HepG2 (cell line): ENCODE data around the gene JPT1. TPM values are rescaled to one million over a fixed set of nuclear protein-coding genes. Genes with fewer than 3 reads are reported as not detected.

Source experiments
- ATAC-seq: fragments of 200-7000 bp; cut with Tn5 transposase; 3 replicates; pipeline ENCODE4 v1.9.1; 2020; ENCODE audit warnings: mild to moderate bottlenecking, moderate library complexity
- BruUV-seq: library from RNA; stranded (reverse); fragments of 400-500 nt; replicated peaks from 2 replicates; lab custom pipeline; 2021; lab: Mats Ljungman, UMichigan
- CTCF ChIA-PET: fragments of 300-600 bp; formaldehyde crosslinking; extraction: SDS; loops from one replicate; lab custom pipeline; 2021; ENCODE audit warnings: low total read pairs, inconsistent platforms, low intra/inter-chr PET ratio; lab: Yijun Ruan, JAX
- POLR2A ChIA-PET: fragments of 350-600 bp; sonication (Branson Sonifier 250); formaldehyde crosslinking; loops from one replicate; lab custom pipeline; 2020; ENCODE audit warnings: antibody characterized with exemption, inconsistent platforms; lab: Yijun Ruan, JAX
- DNase-seq: peaks from one replicate; pipeline ENCODE4 v3.0.0-alpha.2; 2015; ENCODE audit warnings: low spot score
- FAIRE-seq: peaks from 3 replicates; lab custom pipeline; 2011; peaks lifted over from hg19 to GRCh38; lab: Jason Lieb, UNC
- H2AFZ ChIP-seq: one replicate; pipeline ENCODE4 v1.6.1; 2011; ENCODE audit warnings: low read length, inconsistent platforms
- H3K27ac ChIP-seq: fragments of 300-600 bp; 3 replicates; pipeline ENCODE4 v1.8.0; 2011; ENCODE audit warnings: mixed run types, mild to moderate bottlenecking, mixed read lengths, low read length, inconsistent platforms; ENCODE audit not compliant: insufficient read depth; ENCODE audit errors: extremely low read length
- H3K27me3 ChIP-seq, 2 experiments: fragments of 200-600 bp in 1 of 2; 2 replicates in 1 of 2; 3 replicates in 1 of 2; pipeline versions ENCODE4 v1.6.0 to v1.8.0; 2011; ENCODE audit warnings: low read length in 2 of 2, mild to moderate bottlenecking in 2 of 2, moderate library complexity in 2 of 2, inconsistent platforms in 1 of 2; ENCODE audit not compliant: insufficient read depth in 2 of 2, control insufficient read depth in 1 of 2
- H3K36me3 ChIP-seq, 2 experiments: fragments of 200-600 bp in 1 of 2; replicated peaks in 1 of 2; 2 replicates in 1 of 2; 3 replicates in 1 of 2; pipeline versions ENCODE4 v1.5.1 to v1.8.0; 2011; ENCODE audit warnings: low read length in 2 of 2, inconsistent platforms in 1 of 2; ENCODE audit not compliant: insufficient read depth in 2 of 2, control insufficient read depth in 1 of 2
- H3K4me1 ChIP-seq: 2 replicates; pipeline ENCODE4 v1.5.1; 2012; ENCODE audit warnings: low read length, inconsistent platforms; ENCODE audit not compliant: insufficient read depth
- H3K4me2 ChIP-seq: 2 replicates; pipeline ENCODE4 v1.6.0; 2011; ENCODE audit warnings: low read depth, low read length, inconsistent platforms
- H3K4me3 ChIP-seq, 3 experiments: fragments of 200-600 bp in 1 of 3; sonication (generic), shearing (Covaris generic) in 1 of 3; replicated peaks in 1 of 3; 2 replicates each; pipeline ENCODE4 v1.5.1; 2011 to 2016; ENCODE audit warnings: low read length in 3 of 3, inconsistent platforms in 2 of 3, low read depth in 2 of 3, mild to moderate bottlenecking in 2 of 3, control low read depth in 1 of 3, mixed read lengths in 1 of 3; ENCODE audit not compliant: insufficient read depth in 1 of 3
- H3K79me2 ChIP-seq: one replicate; pipeline ENCODE4 v1.6.1; 2011; ENCODE audit warnings: low read length, inconsistent platforms; ENCODE audit not compliant: insufficient read depth
- H3K9ac ChIP-seq: 2 replicates; pipeline ENCODE4 v1.6.0; 2011; ENCODE audit warnings: mild to moderate bottlenecking, low read depth, low read length, inconsistent platforms; ENCODE audit not compliant: insufficient read depth
- H3K9me3 ChIP-seq: 2 replicates; pipeline ENCODE4 v1.5.1; 2012; ENCODE audit warnings: mild to moderate bottlenecking, low read length
- H4K20me1 ChIP-seq: 2 replicates; pipeline ENCODE4 v1.6.0; 2011; ENCODE audit warnings: inconsistent platforms, mild to moderate bottlenecking, low read length, moderate library complexity; ENCODE audit not compliant: insufficient read depth
- ATM ChIP-seq: fragments of 450-650 bp; IDR thresholded peaks from 2 replicates; pipeline ENCODE4 v1.7.1; 2017; ENCODE audit warnings: mild to moderate bottlenecking, borderline replicate concordance
- HNRNPLL ChIP-seq: fragments of 200-400 bp; formaldehyde crosslinking; IDR thresholded peaks from 2 replicates; pipeline ENCODE4 v1.6.1; 2017; ENCODE audit warnings: mild to moderate bottlenecking, low read depth, low read length; ENCODE audit not compliant: poor library complexity, severe bottlenecking
- HOXA7 ChIP-seq: sonication (generic); formaldehyde crosslinking; IDR thresholded peaks from 2 replicates; pipeline ENCODE4 v1.8.1; 2022; ENCODE audit warnings: mild to moderate bottlenecking, missing genetic modification reagents, moderate library complexity
- ZFY ChIP-seq: sonication (generic); formaldehyde crosslinking; IDR thresholded peaks from 2 replicates; pipeline ENCODE4 v1.4.0; 2020; ENCODE audit warnings: missing genetic modification reagents
- ZMAT3 ChIP-seq: sonication (generic); formaldehyde crosslinking; conservative IDR thresholded peaks from 2 replicates; pipeline ENCODE4 v1.7.0; 2021; ENCODE audit warnings: missing genetic modification reagents
- ZNF343 ChIP-seq: sonication (generic); formaldehyde crosslinking; IDR thresholded peaks from 2 replicates; pipeline ENCODE4 v1.4.0; 2020; ENCODE audit warnings: mild to moderate bottlenecking, missing genetic modification reagents
- WGBS: methylation state at CpG from one replicate; pipeline ENCODE4 v1.1.6; 2017; ENCODE audit warnings: low lambda C conversion rate; 5-methylcytosine and 5-hydroxymethylcytosine counted together
- in situ Hi-C: cut with HindIII; loops from 2 replicates; pipeline ENCODE4 v1.10.0; 2017; ENCODE audit warnings: low pct_unique_long_range_greater_than_20kb; ENCODE audit not compliant: extremely low pct_ligation_motif_present
- intact Hi-C: fragments of 100-400 bp; cut with micrococcal nuclease; formaldehyde crosslinking; loops from one replicate; pipeline ENCODE4 v1.10.0; 2022; ENCODE audit not compliant: unreplicated experiment
- polyA plus RNA-seq, 8 experiments: library from polyadenylated mRNA; depleted of rRNA in 3 of 8; stranded (reverse) in 7 of 8; unstranded in 1 of 8; fragments of >200 nt; fragmentation: Illumina TruSeq in 4 of 8; extraction: Trizol in 4 of 8; gene quantifications; 2 replicates each; pipeline versions ENCODE4 v1.2.1 to v1.2.3, GENCODE V29; 2011 to 2016; ENCODE audit warnings: low read depth in 4 of 8, missing spikeins in 1 of 8, mixed read lengths in 1 of 8; ENCODE audit not compliant: insufficient read depth in 1 of 8
- total RNA-seq, 5 experiments: library from RNA; depleted of rRNA; stranded (reverse); fragments of >200 nt; fragmentation: Illumina TruSeq; extraction: Trizol; gene quantifications; 2 replicates each; pipeline ENCODE4 v1.2.3, GENCODE V29; 2016; ENCODE audit warnings: low read depth in 1 of 5
- TF ChIP-seq, protein P1 (sequence below): sonication (generic); formaldehyde crosslinking; IDR thresholded peaks from 2 replicates; pipeline ENCODE4 v1.8.0; 2022; ENCODE audit warnings: missing genetic modification reagents, mild to moderate bottlenecking, borderline replicate concordance
- TF ChIP-seq, protein P2 (sequence below): sonication (generic); formaldehyde crosslinking; IDR thresholded peaks from 2 replicates; pipeline ENCODE4 v1.4.0; 2020; ENCODE audit warnings: low read depth, missing genetic modification reagents
- TF ChIP-seq, protein P3 (sequence below): sonication (generic); formaldehyde crosslinking; IDR thresholded peaks from 2 replicates; pipeline ENCODE4 v1.8.0; 2022; ENCODE audit warnings: low read depth, missing genetic modification reagents
- TF ChIP-seq, protein P4 (sequence below): sonication (generic); formaldehyde crosslinking; IDR thresholded peaks from 2 replicates; pipeline ENCODE4 v1.5.0; 2020; ENCODE audit warnings: mild to moderate bottlenecking, missing genetic modification reagents, moderate library complexity

Gene JPT1
- total and polyA plus RNA-seq, 2 of the 13 experiments (the other 11 are each of a cell fraction or from before 2014, with no cell fraction given): 43.3 to 256 TPM

DNA sequence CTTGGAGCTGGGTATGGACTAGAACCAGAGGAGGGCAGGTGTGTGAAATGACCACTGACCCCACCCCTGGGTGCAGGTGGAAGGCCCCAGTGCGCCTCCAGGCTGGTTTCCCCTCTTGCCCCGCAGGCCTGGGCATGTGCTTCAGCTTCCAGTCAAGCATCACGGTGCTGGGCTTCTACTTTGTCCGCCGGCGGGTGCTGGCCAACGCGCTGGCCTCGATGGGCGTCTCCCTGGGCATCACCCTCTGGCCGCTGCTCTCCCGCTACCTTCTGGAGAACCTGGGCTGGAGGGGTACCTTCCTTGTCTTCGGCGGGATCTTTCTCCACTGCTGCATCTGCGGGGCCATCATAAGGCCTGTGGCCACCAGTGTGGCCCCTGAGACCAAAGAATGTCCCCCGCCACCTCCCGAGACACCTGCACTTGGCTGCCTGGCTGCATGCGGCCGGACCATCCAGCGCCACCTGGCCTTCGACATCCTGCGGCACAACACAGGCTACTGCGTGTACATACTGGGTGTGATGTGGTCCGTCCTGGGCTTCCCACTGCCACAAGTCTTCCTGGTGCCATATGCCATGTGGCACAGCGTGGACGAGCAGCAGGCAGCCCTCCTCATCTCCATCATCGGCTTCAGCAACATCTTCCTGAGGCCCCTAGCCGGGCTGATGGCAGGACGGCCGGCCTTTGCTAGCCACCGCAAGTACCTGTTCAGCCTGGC is 54.3 kb downstream of the JPT1 start:
- no peak overlapping the region for H3K9ac ChIP-seq
- H4K20me1 ChIP-seq: no peaks in the 10 kb centered on the region
- peaks cover 22% of the 10 kb centered on the region for H3K4me1 ChIP-seq
- no peak for DNase-seq
- 88% methylated on average over 31 of the region's 31 CpGs for WGBS
- no peaks in the 10 kb centered on the region for H3K36me3 ChIP-seq
- no peaks in the 10 kb centered on the region for H3K9me3 ChIP-seq
- in situ Hi-C loops (no loop called here), intact Hi-C loops (no loop called here)
- H3K79me2 ChIP-seq: no peaks in the 10 kb centered on the region
- TF ChIP-seq, protein P1, sequence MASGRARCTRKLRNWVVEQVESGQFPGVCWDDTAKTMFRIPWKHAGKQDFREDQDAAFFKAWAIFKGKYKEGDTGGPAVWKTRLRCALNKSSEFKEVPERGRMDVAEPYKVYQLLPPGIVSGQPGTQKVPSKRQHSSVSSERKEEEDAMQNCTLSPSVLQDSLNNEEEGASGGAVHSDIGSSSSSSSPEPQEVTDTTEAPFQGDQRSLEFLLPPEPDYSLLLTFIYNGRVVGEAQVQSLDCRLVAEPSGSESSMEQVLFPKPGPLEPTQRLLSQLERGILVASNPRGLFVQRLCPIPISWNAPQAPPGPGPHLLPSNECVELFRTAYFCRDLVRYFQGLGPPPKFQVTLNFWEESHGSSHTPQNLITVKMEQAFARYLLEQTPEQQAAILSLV: no peak
- no peak for TF ChIP-seq ZNF343 (CRISPR knock-in tag)
- TF ChIP-seq ATM: no peak
- TF ChIP-seq HNRNPLL: no peak
- TF ChIP-seq, protein P2, sequence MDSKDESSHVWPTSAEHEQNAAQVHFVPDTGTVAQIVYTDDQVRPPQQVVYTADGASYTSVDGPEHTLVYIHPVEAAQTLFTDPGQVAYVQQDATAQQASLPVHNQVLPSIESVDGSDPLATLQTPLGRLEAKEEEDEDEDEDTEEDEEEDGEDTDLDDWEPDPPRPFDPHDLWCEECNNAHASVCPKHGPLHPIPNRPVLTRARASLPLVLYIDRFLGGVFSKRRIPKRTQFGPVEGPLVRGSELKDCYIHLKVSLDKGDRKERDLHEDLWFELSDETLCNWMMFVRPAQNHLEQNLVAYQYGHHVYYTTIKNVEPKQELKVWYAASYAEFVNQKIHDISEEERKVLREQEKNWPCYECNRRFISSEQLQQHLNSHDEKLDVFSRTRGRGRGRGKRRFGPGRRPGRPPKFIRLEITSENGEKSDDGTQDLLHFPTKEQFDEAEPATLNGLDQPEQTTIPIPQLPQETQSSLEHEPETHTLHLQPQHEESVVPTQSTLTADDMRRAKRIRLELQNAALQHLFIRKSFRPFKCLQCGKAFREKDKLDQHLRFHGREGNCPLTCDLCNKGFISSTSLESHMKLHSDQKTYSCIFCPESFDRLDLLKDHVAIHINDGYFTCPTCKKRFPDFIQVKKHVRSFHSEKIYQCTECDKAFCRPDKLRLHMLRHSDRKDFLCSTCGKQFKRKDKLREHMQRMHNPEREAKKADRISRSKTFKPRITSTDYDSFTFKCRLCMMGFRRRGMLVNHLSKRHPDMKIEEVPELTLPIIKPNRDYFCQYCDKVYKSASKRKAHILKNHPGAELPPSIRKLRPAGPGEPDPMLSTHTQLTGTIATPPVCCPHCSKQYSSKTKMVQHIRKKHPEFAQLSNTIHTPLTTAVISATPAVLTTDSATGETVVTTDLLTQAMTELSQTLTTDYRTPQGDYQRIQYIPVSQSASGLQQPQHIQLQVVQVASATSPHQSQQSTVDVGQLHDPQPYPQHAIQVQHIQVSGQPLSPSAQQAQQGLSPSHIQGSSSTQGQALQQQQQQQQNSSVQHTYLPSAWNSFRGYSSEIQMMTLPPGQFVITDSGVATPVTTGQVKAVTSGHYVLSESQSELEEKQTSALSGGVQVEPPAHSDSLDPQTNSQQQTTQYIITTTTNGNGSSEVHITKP (CRISPR knock-in tag): no peak
- TF ChIP-seq, protein P3, sequence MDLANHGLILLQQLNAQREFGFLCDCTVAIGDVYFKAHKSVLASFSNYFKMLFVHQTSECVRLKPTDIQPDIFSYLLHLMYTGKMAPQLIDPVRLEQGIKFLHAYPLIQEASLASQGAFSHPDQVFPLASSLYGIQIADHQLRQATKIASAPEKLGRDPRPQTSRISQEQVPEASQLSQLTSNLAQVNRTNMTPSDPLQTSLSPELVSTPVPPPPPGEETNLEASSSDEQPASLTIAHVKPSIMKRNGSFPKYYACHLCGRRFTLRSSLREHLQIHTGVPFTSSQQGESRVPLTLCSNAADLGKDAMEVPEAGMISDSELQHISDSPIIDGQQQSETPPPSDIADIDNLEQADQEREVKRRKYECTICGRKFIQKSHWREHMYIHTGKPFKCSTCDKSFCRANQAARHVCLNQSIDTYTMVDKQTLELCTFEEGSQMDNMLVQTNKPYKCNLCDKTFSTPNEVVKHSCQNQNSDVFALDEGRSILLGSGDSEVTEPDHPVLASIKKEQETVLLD (CRISPR knock-in tag): no peak
- TF ChIP-seq, protein P4, sequence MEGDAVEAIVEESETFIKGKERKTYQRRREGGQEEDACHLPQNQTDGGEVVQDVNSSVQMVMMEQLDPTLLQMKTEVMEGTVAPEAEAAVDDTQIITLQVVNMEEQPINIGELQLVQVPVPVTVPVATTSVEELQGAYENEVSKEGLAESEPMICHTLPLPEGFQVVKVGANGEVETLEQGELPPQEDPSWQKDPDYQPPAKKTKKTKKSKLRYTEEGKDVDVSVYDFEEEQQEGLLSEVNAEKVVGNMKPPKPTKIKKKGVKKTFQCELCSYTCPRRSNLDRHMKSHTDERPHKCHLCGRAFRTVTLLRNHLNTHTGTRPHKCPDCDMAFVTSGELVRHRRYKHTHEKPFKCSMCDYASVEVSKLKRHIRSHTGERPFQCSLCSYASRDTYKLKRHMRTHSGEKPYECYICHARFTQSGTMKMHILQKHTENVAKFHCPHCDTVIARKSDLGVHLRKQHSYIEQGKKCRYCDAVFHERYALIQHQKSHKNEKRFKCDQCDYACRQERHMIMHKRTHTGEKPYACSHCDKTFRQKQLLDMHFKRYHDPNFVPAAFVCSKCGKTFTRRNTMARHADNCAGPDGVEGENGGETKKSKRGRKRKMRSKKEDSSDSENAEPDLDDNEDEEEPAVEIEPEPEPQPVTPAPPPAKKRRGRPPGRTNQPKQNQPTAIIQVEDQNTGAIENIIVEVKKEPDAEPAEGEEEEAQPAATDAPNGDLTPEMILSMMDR (CRISPR knock-in tag): no peak
- no peak for TF ChIP-seq ZMAT3 (CRISPR knock-in tag)
- TF ChIP-seq HOXA7: no peak
- no peak for TF ChIP-seq ZFY (CRISPR knock-in tag)
- no TSS peak for BruUV-seq
- H3K27me3 ChIP-seq: peaks cover 2 to 3% of the 10 kb centered on the region in 2 experiments; a peak in 4 of 5 replicates
- H3K4me2 ChIP-seq: no peak overlapping the region
- ChIA-PET POLR2A (no interaction called here), CTCF (no interaction called here)
- H3K4me3 ChIP-seq: no peak overlapping the region
- no peak overlapping the region for H3K27ac ChIP-seq
- ATAC-seq: no peak
- no peak for FAIRE-seq
- no peak overlapping the region for H2AFZ ChIP-seq
